GM12865 (cell line): ENCODE results near the gene DDX51.
A peak's percentile ranks its signal among the peaks of the same experiment; 100 is the strongest.

Experiments
- DNase-seq: peaks from one replicate; pipeline ENCODE4 v3.0.0; 2010; ENCODE audit warnings: low read depth
- H3K4me3 ChIP-seq: 2 replicates; pipeline ENCODE4 v1.5.1; 2011; ENCODE audit warnings: mild to moderate bottlenecking, low read depth, low read length, control low read depth
- TF ChIP-seq, protein P1 (sequence below): IDR thresholded peaks from 2 replicates; pipeline ENCODE4 v1.5.1; 2011; ENCODE audit warnings: low read length, control low read depth, low read depth, inconsistent platforms; ENCODE audit not compliant: insufficient read depth; ENCODE audit errors: missing control alignments

DDX51 gene

DNA sequence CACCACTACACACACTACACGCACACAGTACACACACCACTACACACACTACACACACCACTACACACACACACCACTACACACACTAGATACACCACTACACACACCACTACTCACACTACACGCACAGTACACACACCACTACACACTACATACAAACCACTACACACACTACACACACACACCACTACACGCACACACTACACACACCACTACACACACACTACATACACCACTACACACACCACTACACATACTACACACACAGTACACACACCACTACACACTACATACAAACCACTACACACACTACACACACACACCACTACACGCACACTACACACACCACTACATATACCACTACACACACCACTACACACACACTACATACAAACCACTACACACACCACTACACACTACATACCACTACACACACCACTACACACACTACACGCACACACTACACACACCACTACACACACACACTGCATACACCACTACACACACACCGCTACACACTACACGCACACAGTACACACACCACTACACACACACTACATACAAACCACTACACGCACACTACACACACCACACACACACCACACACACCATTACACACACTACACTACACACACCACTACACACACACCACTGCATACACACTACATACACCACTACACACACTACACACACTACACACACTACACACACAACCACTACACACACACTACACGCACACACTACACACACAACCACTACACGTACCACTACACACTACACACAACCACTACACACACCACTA lies 11.9 kb upstream of the DDX51 start:
- TF ChIP-seq, protein P1, sequence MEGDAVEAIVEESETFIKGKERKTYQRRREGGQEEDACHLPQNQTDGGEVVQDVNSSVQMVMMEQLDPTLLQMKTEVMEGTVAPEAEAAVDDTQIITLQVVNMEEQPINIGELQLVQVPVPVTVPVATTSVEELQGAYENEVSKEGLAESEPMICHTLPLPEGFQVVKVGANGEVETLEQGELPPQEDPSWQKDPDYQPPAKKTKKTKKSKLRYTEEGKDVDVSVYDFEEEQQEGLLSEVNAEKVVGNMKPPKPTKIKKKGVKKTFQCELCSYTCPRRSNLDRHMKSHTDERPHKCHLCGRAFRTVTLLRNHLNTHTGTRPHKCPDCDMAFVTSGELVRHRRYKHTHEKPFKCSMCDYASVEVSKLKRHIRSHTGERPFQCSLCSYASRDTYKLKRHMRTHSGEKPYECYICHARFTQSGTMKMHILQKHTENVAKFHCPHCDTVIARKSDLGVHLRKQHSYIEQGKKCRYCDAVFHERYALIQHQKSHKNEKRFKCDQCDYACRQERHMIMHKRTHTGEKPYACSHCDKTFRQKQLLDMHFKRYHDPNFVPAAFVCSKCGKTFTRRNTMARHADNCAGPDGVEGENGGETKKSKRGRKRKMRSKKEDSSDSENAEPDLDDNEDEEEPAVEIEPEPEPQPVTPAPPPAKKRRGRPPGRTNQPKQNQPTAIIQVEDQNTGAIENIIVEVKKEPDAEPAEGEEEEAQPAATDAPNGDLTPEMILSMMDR, result no peak
- no peak overlapping the region for H3K4me3 ChIP-seq
- DNase-seq, result no peak

DNA sequence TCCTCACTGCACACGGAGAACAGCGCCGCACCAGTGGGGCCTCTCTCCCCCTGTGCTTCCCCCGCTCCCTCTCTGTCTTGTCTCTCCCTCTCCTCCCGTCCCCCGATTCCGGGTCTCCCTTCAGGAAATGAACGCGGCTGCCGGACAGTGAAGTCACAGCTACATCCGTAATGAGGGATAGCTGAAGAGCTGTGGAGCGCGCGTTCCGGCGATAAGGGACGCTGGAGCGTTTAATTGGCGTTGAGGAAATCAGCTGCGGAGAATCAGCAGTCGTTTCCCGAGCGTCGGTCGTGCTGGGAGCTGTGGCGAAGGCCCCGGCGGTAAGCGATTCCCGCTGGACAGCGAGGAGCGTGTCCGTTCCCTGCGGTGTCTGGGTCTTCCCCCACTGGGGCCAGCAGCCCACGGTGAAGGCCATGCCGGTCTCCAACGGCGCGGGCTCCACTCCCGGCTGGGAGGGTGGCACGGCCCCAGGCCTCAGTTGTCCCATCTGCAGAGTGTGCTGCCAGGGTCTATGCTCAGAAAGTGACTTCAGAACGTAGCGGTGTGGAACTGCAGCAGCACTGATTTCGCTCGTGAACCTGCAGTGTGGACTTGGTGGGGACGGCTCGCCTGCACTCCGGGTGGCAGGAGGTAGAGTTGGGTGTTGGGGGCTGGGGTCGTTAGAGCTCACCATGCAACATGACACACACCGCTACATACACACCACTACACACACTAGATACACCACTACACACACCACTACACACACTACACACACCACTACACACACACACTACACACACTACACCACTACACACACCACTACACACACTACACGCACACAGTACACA lies 11.0 kb upstream of the DDX51 start:
- H3K4me3 ChIP-seq, result no peak overlapping the region
- peak; percentile 29 for DNase-seq
- TF ChIP-seq, protein P1, result no peak

DNA sequence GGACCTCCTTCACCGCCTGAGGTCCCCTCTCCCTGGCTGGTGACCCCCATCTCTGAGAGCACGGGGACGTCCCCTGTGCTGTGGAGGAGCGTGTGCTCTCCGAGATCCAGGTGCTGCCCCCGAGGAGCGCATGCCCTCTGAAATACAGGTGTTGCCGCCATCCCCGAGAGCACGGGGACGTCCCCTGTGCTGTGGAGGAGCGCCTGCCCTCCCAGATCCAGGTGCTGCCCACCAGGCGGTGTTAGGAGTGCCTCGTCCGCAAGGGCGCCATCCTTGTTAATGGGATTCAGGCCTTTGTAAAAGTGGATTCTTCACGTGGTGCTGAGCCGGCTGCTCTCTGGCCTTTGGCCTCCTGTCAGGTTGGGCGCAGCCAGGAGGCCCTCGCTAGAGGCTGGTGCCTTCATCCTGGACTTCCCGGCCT lies 10.2 kb upstream of the DDX51 start:
- H3K4me3 ChIP-seq, result no peak overlapping the region
- TF ChIP-seq, protein P1, result no peak
- DNase-seq, result no peak

DNA sequence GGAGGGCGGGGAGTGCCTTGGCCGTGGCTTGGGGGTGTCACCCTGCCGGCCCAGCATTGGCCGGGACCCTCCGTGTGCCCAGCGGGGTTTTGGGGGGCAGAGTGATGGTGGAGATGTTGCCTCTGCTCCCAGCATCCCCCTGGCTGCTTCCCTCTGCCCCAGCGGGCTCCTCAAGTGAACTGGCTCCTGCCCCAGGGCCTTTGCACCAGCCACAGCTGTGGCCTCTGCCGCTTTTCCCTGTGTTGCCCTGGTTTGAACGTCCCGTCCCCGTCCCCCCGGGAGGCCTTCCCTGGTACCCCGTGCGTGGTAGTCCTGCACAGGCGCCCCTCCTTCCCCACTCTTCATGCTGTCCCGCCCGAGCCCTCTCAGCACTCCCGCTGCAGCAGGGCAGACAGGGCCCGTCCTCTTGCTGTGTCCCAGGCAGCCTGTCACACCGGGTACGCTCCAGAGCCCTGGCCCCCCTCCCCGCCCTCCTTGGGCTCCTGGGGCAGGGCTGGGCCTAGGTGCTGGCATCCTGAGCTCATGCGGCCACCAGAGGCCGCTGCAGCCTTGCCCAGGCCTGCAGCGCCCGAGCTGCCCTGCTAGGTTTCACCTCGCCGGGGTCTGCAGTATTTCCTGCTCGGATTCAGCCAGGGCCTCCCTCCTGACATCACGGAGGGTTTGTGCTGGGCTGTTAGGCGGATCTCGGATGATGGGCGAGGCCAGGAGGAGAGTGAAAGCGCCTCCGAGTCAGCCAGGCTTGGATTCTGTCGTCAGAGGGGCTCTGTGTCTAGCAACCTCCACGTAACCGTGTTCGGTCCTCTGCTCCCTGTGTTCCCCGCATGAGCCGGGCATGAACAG lies 9.6 kb upstream of the DDX51 start:
- TF ChIP-seq, protein P1, result peak; percentile 93
- peak; percentile 78 for DNase-seq
- H3K4me3 ChIP-seq, result no peak overlapping the region

DNA sequence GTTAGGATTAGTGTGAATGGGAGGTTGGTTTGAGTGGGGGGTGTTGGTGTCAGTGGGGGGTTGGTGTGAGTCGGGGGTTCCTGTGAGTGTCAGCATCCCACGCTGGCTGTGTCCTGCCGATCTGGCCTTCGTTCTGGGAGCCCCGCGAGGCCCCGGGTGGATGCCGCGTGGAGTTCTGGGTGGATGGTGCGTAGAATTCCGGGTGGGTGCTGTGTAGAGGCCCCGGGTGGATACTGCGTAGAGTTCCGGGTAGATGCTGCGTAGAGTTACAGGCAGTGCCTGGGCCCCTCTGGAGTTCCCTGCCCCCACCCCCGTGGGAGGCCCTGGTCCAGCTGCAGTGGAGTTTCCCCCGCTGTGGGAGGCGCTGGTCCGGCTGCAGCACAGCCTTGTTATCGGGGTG lies 8.8 kb upstream of the DDX51 start:
- no peak overlapping the region for H3K4me3 ChIP-seq
- TF ChIP-seq, protein P1, result no peak
- DNase-seq, result no peak

DNA sequence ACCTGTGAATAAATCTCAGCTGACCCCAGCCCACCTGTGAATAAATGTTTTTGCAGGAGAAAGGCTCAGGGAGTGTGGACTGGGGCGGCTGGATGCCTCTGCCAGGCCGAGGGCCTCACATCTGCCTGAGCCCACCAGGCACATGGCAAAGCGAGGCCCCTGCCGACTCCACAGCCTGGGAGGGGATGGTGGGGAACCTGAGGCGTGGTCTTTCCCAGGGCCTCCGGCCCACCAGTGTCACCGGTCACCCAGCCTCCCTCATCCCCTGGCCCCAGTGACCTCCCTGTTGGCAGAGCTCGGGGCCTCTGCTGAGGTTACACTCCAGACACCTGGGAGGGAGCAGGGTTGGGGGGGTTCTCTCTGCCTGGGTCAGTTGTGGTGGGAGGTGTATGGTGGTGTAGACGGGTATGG lies 8.3 kb upstream of the DDX51 start:
- H3K4me3 ChIP-seq, result no peak overlapping the region
- TF ChIP-seq, protein P1, result no peak
- DNase-seq, result no peak
